HG02759 (cell line): ENCODE measurements around the gene UBTF.

ENCODE experiments used
- ATAC-seq: cut with Tn5 transposase; IDR thresholded peaks from one replicate; pipeline ENCODE4 v1.9.1; 2021; ENCODE audit warnings: mild to moderate bottlenecking, moderate library complexity; ENCODE audit not compliant: unreplicated experiment

The UBTF gene

GRCh38 chr17:44216173-44216572, 3.3 kb downstream of the UBTF start:
- ATAC-seq: no peak

- no peak for ATAC-seq
Observed at GRCh38 chr17:44214896-44215295, 4.6 kb downstream of the UBTF start.

- ATAC-seq: no peak
Observed at GRCh38 chr17:44214230-44214494, 5.3 kb downstream of the UBTF start.

- no peak for ATAC-seq
Observed at GRCh38 chr17:44213403-44214229, 5.9 kb downstream of the UBTF start.

- no peak for ATAC-seq
Observed at GRCh38 chr17:44212507-44213402, 6.7 kb downstream of the UBTF start.

GRCh38 chr17:44211281-44212265, 7.9 kb downstream of the UBTF start:
- ATAC-seq: no peak

- peak; percentile 84 for ATAC-seq
Observed at GRCh38 chr17:44210342-44211192, 8.9 kb downstream of the UBTF start.

GRCh38 chr17:44209786-44210341, 9.6 kb downstream of the UBTF start:
- ATAC-seq: peak; percentile 26

- no peak for ATAC-seq
Observed at GRCh38 chr17:44207743-44208142, 11.7 kb downstream of the UBTF start.

GRCh38 chr17:44207319-44207718, 12.2 kb downstream of the UBTF start:
- ATAC-seq: no peak

GRCh38 chr17:44206825-44207155, 12.7 kb downstream of the UBTF start:
- no peak for ATAC-seq

GRCh38 chr17:44205962-44206824, 13.3 kb downstream of the UBTF start:
- no peak for ATAC-seq

GRCh38 chr17:44204441-44204882, 15.0 kb downstream of the UBTF start:
- no peak for ATAC-seq

GRCh38 chr17:44203731-44204440, 15.6 kb downstream of the UBTF start:
- ATAC-seq: no peak

- no peak for ATAC-seq
Observed at GRCh38 chr17:44202756-44203155, 16.7 kb downstream of the UBTF start.

- peak; percentile 3 for ATAC-seq
Observed at GRCh38 chr17:44200478-44201155, 18.9 kb downstream of the UBTF start.
